Measurements from ENCODE around the gene HMCN1. TPM values are rescaled to one million over a fixed set of nuclear protein-coding genes. Genes with fewer than 3 reads are reported as not detected.

Gene HMCN1
- total and polyA plus RNA-seq, 11 donors, result 2.1 to 14.1 (median 5.6) TPM

GRCh38 chr1:186054003-186054402, 319.8 kb downstream of the HMCN1 start:
- no peak for ATAC-seq
- Histone ChIP-seq H3K27ac (no peak overlapping the region), H3K4me1 (peaks cover 0 to 4% (median 0%) of the 10 kb centered on the region in 12 donors), H3K36me3 (peaks cover 0 to 25% (median 0%) of the 10 kb centered on the region in 9 donors), H3K27me3 (no peaks in the 10 kb centered on the region), H3K4me3 (no peak overlapping the region), H3K9me3 (no peaks in the 10 kb centered on the region)
- 82 to 87% (median 83%) methylated on average over 2 of the region's 2 CpGs for WGBS, 4 donors
- no peak for DNase-seq
- no peak for TF ChIP-seq POLR2A (IDR thresholded peaks at IDR 0.05)
- TF ChIP-seq, protein P1, sequence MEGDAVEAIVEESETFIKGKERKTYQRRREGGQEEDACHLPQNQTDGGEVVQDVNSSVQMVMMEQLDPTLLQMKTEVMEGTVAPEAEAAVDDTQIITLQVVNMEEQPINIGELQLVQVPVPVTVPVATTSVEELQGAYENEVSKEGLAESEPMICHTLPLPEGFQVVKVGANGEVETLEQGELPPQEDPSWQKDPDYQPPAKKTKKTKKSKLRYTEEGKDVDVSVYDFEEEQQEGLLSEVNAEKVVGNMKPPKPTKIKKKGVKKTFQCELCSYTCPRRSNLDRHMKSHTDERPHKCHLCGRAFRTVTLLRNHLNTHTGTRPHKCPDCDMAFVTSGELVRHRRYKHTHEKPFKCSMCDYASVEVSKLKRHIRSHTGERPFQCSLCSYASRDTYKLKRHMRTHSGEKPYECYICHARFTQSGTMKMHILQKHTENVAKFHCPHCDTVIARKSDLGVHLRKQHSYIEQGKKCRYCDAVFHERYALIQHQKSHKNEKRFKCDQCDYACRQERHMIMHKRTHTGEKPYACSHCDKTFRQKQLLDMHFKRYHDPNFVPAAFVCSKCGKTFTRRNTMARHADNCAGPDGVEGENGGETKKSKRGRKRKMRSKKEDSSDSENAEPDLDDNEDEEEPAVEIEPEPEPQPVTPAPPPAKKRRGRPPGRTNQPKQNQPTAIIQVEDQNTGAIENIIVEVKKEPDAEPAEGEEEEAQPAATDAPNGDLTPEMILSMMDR (IDR thresholded peaks at IDR 0.05), result no peak
- intact Hi-C loops (cut with DNase I), result no loop called here

DNA sequence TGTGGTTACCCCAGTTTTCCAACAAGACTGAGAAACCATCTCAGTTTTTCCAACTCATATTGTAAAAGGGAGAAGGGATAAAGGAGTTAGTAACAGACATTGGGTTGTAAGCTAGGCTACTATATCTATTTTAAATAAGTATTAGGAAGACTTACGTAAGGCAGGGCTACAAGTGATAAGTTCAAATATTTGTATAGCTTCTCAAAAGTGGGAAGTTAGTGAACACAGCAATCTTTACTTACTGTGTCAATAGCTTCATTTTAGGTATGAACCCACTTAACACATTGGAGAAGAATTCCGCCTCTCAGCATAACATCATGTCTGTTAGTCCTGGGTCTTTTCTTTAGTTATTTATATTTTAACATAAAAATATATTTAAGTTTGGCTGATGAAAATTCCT, 320.7 kb downstream of the HMCN1 start:
- 96 to 99% (median 97%) methylated on average over 2 of the region's 2 CpGs for WGBS, 4 donors
- Histone ChIP-seq H3K9me3 (no peaks in the 10 kb centered on the region), H3K4me1 (peaks cover 0 to 7% (median 0%) of the 10 kb centered on the region in 12 donors), H3K36me3 (peaks cover 0 to 25% (median 0%) of the 10 kb centered on the region in 9 donors), H3K27me3 (no peaks in the 10 kb centered on the region), H3K27ac (no peak overlapping the region), H3K4me3 (no peak overlapping the region)
- TF ChIP-seq, protein P1 (IDR thresholded peaks at IDR 0.05), result no peak
- no peak for TF ChIP-seq POLR2A (IDR thresholded peaks at IDR 0.05)
- intact Hi-C loops (cut with DNase I), result no loop called here
- ATAC-seq (no peak), DNase-seq (no peak)

- TF ChIP-seq, protein P1 (IDR thresholded peaks at IDR 0.05), result no peak
- TF ChIP-seq POLR2A (IDR thresholded peaks at IDR 0.05), result no peak
- intact Hi-C loops (cut with DNase I), result no loop called here
- 46 to 76% (median 68%) methylated on average over 2 of the region's 2 CpGs for WGBS, 4 donors
These were observed 321.7 kb downstream of the HMCN1 start for GRCh38 chr1:186055846-186056245.

GRCh38 chr1:186057086-186057485, 322.9 kb downstream of the HMCN1 start:
- ATAC-seq, result no peak
- no peak overlapping the region for H3K4me3 ChIP-seq
- 94 to 100% (median 96%) methylated on average over 1 of the region's 1 CpG for WGBS, 4 donors

More at GRCh38 chr1:186055846-186056245, 321.7 kb downstream of the HMCN1 start:
- Histone ChIP-seq H3K36me3 (peaks cover 0 to 25% (median 0%) of the 10 kb centered on the region in 9 donors), H3K27me3 (no peaks in the 10 kb centered on the region), H3K9me3 (no peaks in the 10 kb centered on the region), H3K27ac (no peak overlapping the region), H3K4me1 (peaks cover 0 to 9% (median 0%) of the 10 kb centered on the region in 12 donors), H3K4me3 (no peak overlapping the region)
- no peak for DNase-seq
- ATAC-seq, result no peak

More at GRCh38 chr1:186057086-186057485, 322.9 kb downstream of the HMCN1 start:
- H3K36me3 ChIP-seq, result peaks cover 0 to 25% (median 0%) of the 10 kb centered on the region in 9 donors
- H3K9me3 ChIP-seq, result no peaks in the 10 kb centered on the region
- peaks cover 0 to 9% (median 0%) of the 10 kb centered on the region in 12 donors for H3K4me1 ChIP-seq
- H3K27me3 ChIP-seq, result no peaks in the 10 kb centered on the region
- TF ChIP-seq, protein P1 (IDR thresholded peaks at IDR 0.05), result no peak
- no peak for TF ChIP-seq POLR2A (IDR thresholded peaks at IDR 0.05)
- DNase-seq, result no peak
- intact Hi-C loops (cut with DNase I), result no loop called here
- no peak overlapping the region for H3K27ac ChIP-seq

All from heart left ventricle (tissue), 16 donors.